Kidney (tissue), 14 donors: ENCODE measurements around the gene BCL7A. TPM values are rescaled to one million over a fixed set of nuclear protein-coding genes. Genes with fewer than 3 reads are reported as not detected.

Source experiments
- DNase-seq, 5 donors: peaks; one replicate each; pipeline ENCODE4 v3.0.0-alpha.2; 2013 to 2020
- FAIRE-seq: peaks from 2 replicates; lab custom pipeline; 2012; peaks lifted over from hg19 to GRCh38; lab: Jason Lieb, UNC
- H3K27ac ChIP-seq, 2 donors: one replicate each; pipeline ENCODE4 v1.7.0; 2013; ENCODE audit warnings: low read depth in 2 of 2, low read length in 2 of 2, inconsistent platforms in 1 of 2
- H3K27me3 ChIP-seq: one replicate; pipeline ENCODE4 v1.7.1; 2013; ENCODE audit warnings: low read length, inconsistent platforms; ENCODE audit not compliant: control insufficient read depth, insufficient read depth
- H3K36me3 ChIP-seq, 3 donors: one replicate each; pipeline versions ENCODE4 v1.7.0 to v1.7.1; 2013; ENCODE audit warnings: low read length in 3 of 3, control low read depth in 1 of 3, inconsistent platforms in 1 of 3; ENCODE audit not compliant: insufficient read depth in 3 of 3, control insufficient read depth in 2 of 3
- H3K4me1 ChIP-seq, 3 donors: one replicate each; pipeline versions ENCODE4 v1.7.0 to v1.7.1; 2013; ENCODE audit warnings: low read length in 3 of 3, inconsistent platforms in 1 of 3, low read depth in 1 of 3; ENCODE audit not compliant: control insufficient read depth in 2 of 3, insufficient read depth in 2 of 3
- H3K4me3 ChIP-seq, 3 donors: one replicate each; pipeline versions ENCODE4 v1.7.0 to v1.8.1; 2013; ENCODE audit warnings: low read length in 3 of 3, control low read depth in 1 of 3, inconsistent platforms in 1 of 3
- H3K9ac ChIP-seq, 3 donors: one replicate each; pipeline versions ENCODE4 v1.7.0 to v1.7.1; 2013; ENCODE audit warnings: low read length in 3 of 3, control low read depth in 1 of 3, inconsistent platforms in 1 of 3
- H3K9me3 ChIP-seq, 3 donors: one replicate each; pipeline versions ENCODE4 v1.7.0 to v1.7.1; 2013; ENCODE audit warnings: low read length in 3 of 3, control low read depth in 1 of 3, inconsistent platforms in 1 of 3; ENCODE audit not compliant: control insufficient read depth in 2 of 3, insufficient read depth in 1 of 3
- intact Hi-C: fragments of 100-400 bp; cut with DNase I; formaldehyde crosslinking; loops from one replicate; pipeline ENCODE4 v1.11.1; 2022
- polyA plus RNA-seq: library from polyadenylated mRNA; stranded (reverse); fragments of 350-450 nt; fragmentation: Illumina TruSeq; extraction: RNeasy Lipid Tissue Mini Kit (QIAGEN cat#74804); gene quantifications from one replicate; pipeline ENCODE4 v1.2.3, GENCODE V29; 2014; ENCODE audit warnings: low read depth, low replicate concordance; ENCODE audit not compliant: insufficient read depth
- total RNA-seq: library from RNA; stranded (reverse); fragmentation: NEBNext Ultra II Directional; extraction: Animal tissue kit (Norgen Biotek cat#: 25700); gene quantifications from one replicate; pipeline ENCODE4 v1.2.1, GENCODE V29; 2021
- TF ChIP-seq, protein P1 (sequence below): IDR thresholded peaks from 3 replicates; pipeline ENCODE4 v1.5.1; 2012; ENCODE audit warnings: mild to moderate bottlenecking, moderate library complexity, borderline replicate concordance; ENCODE audit not compliant: insufficient read depth; ENCODE audit errors: extremely low read depth
- donor health status: control.
- donor health status: control.
- donor health status: control.
- donor health status: control.
- donor health status: control.
- donor health status: DM: yes; HTN: yes; CAD: no.
- donor health status: Normal renal cell carcinoma (clear cell type).

The BCL7A gene
- total and polyA plus RNA-seq, 2 donors from 2014 or later: 6.8 to 22.7 TPM

- intact Hi-C loops: no loop called here
- H3K4me1 ChIP-seq: peaks cover 0 to 18% (median 0%) of the 10 kb centered on the region in 3 donors
- peak in 2 of 5 donors; percentile 28 to 32 for DNase-seq
- no peaks in the 10 kb centered on the region for H3K9me3 ChIP-seq
- H3K36me3 ChIP-seq: no peaks in the 10 kb centered on the region
- no peak overlapping the region for H3K4me3 ChIP-seq
- no peak for FAIRE-seq
- TF ChIP-seq, protein P1, sequence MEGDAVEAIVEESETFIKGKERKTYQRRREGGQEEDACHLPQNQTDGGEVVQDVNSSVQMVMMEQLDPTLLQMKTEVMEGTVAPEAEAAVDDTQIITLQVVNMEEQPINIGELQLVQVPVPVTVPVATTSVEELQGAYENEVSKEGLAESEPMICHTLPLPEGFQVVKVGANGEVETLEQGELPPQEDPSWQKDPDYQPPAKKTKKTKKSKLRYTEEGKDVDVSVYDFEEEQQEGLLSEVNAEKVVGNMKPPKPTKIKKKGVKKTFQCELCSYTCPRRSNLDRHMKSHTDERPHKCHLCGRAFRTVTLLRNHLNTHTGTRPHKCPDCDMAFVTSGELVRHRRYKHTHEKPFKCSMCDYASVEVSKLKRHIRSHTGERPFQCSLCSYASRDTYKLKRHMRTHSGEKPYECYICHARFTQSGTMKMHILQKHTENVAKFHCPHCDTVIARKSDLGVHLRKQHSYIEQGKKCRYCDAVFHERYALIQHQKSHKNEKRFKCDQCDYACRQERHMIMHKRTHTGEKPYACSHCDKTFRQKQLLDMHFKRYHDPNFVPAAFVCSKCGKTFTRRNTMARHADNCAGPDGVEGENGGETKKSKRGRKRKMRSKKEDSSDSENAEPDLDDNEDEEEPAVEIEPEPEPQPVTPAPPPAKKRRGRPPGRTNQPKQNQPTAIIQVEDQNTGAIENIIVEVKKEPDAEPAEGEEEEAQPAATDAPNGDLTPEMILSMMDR: no peak
- H3K27me3 ChIP-seq: no peaks in the 10 kb centered on the region
- H3K27ac ChIP-seq: no peak overlapping the region
- H3K9ac ChIP-seq: no peak overlapping the region
Measured at GRCh38 chr12:122106843-122107242, 85.2 kb downstream of the BCL7A start.

GRCh38 chr12:122107261-122107660 is 85.6 kb downstream of the BCL7A start:
- H3K27ac ChIP-seq: no peak overlapping the region
- H3K4me3 ChIP-seq: no peak overlapping the region
- H3K27me3 ChIP-seq: no peaks in the 10 kb centered on the region
- intact Hi-C loops: no loop called here
- H3K36me3 ChIP-seq: no peaks in the 10 kb centered on the region
- peaks cover 0 to 18% (median 0%) of the 10 kb centered on the region in 3 donors for H3K4me1 ChIP-seq
- DNase-seq: no peak
- H3K9me3 ChIP-seq: no peaks in the 10 kb centered on the region
- no peak for FAIRE-seq
- TF ChIP-seq, protein P1: no peak
- H3K9ac ChIP-seq: no peak overlapping the region

DNA sequence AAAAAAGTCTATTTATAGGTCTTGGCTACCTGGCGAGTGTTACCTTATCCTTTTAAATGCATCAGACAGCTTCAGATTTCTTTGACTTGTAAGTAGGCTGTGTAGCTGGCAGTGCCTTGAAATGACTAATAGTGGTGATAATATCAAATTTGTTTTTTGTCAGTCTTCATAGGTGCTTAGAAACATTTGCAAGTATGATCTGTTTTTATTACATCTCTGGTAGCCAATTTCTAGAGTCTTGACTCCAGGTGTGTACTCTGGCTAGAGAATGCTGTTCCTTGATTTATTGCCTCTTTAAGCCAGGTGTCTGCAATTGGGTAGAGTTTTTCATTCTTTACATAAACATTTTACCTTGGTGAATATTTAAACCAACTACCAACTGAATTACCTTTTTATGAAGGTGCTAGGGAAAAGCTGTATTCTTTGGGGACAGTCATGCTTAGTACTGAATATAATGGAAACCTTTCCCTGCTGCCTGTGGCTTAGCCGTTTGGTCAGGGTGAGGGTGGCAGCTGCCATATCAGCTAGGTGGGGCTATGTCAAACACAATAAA is 89.5 kb downstream of the BCL7A start:
- DNase-seq: peak in 2 of 5 donors; percentile 58 to 64
- Histone ChIP-seq H3K27me3 (no peaks in the 10 kb centered on the region), H3K27ac (peak overlapping the region in 1 of 2 donors; percentile 59), H3K4me3 (no peak overlapping the region), H3K9ac (peak overlapping the region in 1 of 3 donors; percentile 40), H3K9me3 (no peaks in the 10 kb centered on the region), H3K36me3 (no peaks in the 10 kb centered on the region), H3K4me1 (peaks cover 0 to 17% (median 6%) of the 10 kb centered on the region in 3 donors)
- intact Hi-C loops: loop anchor here (5.0 kb wide), 1 partner anchor 49 kb away; no protein-coding TSS in a partner anchor
- no peak for FAIRE-seq
- TF ChIP-seq, protein P1: no peak

Other genes starting within 250 kb of the BCL7A start
- 42.6 TPM for gene RHOF, start 228.2 kb upstream of the BCL7A start, total RNA-seq
- 23.9 TPM for gene RHOF, start 228.2 kb upstream of the BCL7A start, polyA plus RNA-seq
- 34.5 TPM for gene SETD1B, start 217.9 kb upstream of the BCL7A start, total RNA-seq
- gene SETD1B, start 217.9 kb upstream of the BCL7A start, polyA plus RNA-seq: 3.5 TPM
- 4.6 TPM for gene HPD, start 163.0 kb upstream of the BCL7A start, total RNA-seq
- gene HPD, start 163.0 kb upstream of the BCL7A start, polyA plus RNA-seq: 393 TPM
- 54.9 TPM for gene PSMD9, start 133.1 kb upstream of the BCL7A start, total RNA-seq
- gene PSMD9, start 133.1 kb upstream of the BCL7A start, polyA plus RNA-seq: 115 TPM
- gene CFAP251, start 103.3 kb upstream of the BCL7A start, total RNA-seq: 10.8 TPM
- 2.9 TPM for gene CFAP251, start 103.3 kb upstream of the BCL7A start, polyA plus RNA-seq
- 67.6 TPM for gene MLXIP, start 56.9 kb downstream of the BCL7A start, total RNA-seq
- gene MLXIP, start 56.9 kb downstream of the BCL7A start, polyA plus RNA-seq: 10.9 TPM
- not detected for gene IL31, start 152.3 kb downstream of the BCL7A start, total RNA-seq
- not detected for gene IL31, start 152.3 kb downstream of the BCL7A start, polyA plus RNA-seq
- gene LRRC43, start 161.2 kb downstream of the BCL7A start, total RNA-seq: 4.8 TPM
- gene LRRC43, start 161.2 kb downstream of the BCL7A start, polyA plus RNA-seq: 7.9 TPM
- gene B3GNT4, start 181.8 kb downstream of the BCL7A start, total RNA-seq: 0.35 TPM
- gene B3GNT4, start 181.8 kb downstream of the BCL7A start, polyA plus RNA-seq: 8.0 TPM
- 43.7 TPM for gene DIABLO, start 204.2 kb downstream of the BCL7A start, total RNA-seq
- 97.7 TPM for gene DIABLO, start 204.2 kb downstream of the BCL7A start, polyA plus RNA-seq
- 20.1 TPM for gene VPS33A, start 244.6 kb downstream of the BCL7A start, total RNA-seq
- 11.1 TPM for gene VPS33A, start 244.6 kb downstream of the BCL7A start, polyA plus RNA-seq